HG03354 (cell line): Measurements from ENCODE around the gene SPAG7.
A peak's percentile ranks its signal among the peaks of the same experiment; 100 is the strongest.
"Not testable (repeated sequence)": the region's sequence is repeated elsewhere in the genome, so short reads cannot be mapped to it uniquely, and the experiment has no call there.

Experiments used
- ATAC-seq: cut with Tn5 transposase; IDR thresholded peaks from one replicate; pipeline ENCODE4 v1.9.1; 2021; ENCODE audit warnings: mild to moderate bottlenecking; ENCODE audit not compliant: unreplicated experiment, poor library complexity, severe bottlenecking

Gene SPAG7

DNA sequence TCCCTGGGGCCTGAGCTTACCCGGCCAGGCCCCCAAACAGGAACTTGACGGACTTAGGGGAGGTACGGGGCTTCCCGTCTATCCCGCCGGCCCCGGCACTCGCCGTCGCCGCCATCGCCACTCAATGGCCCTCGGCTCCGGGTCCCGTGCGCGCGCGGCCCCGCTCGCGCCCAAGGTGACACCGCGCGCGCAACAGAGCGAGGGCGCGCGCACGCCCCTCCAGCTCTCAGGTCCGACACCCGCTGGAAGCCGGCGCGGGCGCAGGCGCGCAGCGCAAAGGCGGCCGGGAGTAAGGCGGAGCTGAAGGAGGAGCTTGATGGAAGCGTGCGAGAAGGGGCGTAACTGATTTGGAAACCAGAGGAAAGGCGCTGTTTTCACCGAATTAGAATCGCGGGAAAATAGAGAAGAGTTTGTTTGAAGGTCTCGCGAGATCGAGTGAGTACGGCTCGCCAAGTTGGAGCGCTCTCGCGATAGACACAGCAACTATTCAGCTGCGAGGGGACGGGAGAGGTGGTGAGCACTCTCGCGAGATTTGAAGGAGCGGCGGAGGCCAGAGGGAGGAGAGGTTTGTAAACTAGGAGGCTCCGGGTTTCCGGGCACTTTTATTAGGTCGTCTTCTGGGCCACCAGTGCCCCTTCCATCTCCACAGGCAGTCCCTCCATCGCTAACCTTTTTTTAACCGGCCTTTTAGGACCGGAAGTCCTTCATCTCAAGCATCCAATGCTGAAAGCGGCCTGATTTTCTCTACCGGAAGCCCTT is 27.6 kb downstream of the SPAG7 start, which contains the start of the genes RNF167 and SLC25A11:
TSS of gene RNF167 (plus strand) at position 473 of the 759 bp plus-strand sequence. CDS start 642 bp downstream, outside the sequence.
TSS of gene SLC25A11 (minus strand) at position 251 of the 759 bp plus-strand sequence. CDS start at position 115, 136 bp downstream.
- ATAC-seq = peak; percentile 77

DNA sequence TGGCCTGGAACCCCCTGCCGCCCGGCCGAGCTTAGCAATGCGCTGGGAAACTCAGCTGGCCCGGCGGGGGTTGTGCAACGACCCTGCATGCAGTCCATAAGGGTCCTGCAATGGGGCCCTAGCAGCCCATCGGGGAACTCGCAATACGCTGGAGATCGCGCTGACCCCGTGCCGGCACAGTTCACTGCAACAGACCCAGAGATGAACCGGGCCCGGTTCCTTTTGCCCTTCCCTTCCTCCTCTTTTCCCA is 28.1 kb downstream of the SPAG7 start:
- peak; percentile 14 for ATAC-seq

GRCh38 chr17:4938688-4939545 is 28.7 kb downstream of the SPAG7 start:
- ATAC-seq = no peak

- ATAC-seq = no peak
These were observed 29.5 kb downstream of the SPAG7 start for GRCh38 chr17:4938069-4938491.

DNA sequence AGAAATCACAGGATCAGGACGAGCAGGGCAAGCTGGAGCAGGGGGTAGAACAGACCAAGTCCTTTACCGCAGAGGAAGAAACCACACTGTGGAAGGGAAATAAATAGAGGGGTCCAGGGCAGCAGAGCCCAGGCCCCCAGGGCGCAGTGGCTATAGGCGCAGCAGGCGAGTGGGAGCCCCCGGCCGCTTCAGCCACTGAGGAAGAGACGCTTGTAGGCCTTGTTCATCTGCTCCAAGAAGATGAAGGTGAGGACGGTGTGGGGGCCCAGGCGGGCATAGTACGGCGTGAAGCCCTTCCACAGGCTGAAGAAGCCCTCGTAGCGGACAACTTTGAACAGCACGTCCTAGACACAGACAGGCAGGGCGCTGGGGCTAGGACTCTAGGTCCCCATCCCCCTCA is 30.1 kb downstream of the SPAG7 start:
- ATAC-seq = no peak

- no peak for ATAC-seq
These were observed 31.2 kb downstream of the SPAG7 start for GRCh38 chr17:4936436-4936835.

GRCh38 chr17:4935650-4936049 is 32.0 kb downstream of the SPAG7 start:
- ATAC-seq = no peak

DNA sequence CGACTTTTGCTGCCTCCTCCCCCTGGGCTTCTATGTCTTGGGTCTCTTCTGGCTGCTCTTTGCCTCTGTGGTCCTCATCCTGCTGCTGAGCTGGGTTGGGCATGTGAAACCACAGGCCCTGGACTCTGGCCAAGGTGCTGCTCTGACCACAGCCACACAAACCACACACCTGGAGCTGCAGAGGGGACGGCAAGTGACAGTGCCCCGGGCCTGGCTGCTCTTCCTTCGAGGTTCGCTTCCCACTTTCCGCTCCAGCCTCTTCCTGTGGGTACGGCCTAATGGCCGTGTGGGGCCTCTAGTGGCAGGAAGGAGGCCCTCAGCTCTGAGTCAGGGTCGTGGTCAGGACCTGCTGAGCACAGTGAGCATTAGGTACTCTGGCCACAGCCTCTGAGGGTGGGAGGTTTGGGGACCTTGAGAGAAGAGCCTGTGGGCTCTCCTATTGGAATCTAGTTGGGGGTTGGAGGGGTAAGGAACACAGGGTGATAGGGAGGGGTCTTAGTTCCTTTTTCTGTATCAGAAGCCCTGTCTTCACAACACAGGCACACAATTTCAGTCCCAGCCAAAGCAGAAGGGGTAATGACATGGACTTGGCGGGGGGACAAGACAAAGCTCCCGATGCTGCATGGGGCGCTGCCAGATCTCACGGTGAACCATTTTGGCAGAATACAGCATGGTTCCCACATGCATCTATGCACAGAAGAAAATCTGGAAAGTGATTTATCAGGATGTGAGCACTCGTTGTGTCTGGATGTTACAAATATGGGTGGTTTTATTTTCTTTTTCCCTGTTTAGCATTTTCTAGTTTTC is 33.2 kb downstream of the SPAG7 start:
- no peak for ATAC-seq

DNA sequence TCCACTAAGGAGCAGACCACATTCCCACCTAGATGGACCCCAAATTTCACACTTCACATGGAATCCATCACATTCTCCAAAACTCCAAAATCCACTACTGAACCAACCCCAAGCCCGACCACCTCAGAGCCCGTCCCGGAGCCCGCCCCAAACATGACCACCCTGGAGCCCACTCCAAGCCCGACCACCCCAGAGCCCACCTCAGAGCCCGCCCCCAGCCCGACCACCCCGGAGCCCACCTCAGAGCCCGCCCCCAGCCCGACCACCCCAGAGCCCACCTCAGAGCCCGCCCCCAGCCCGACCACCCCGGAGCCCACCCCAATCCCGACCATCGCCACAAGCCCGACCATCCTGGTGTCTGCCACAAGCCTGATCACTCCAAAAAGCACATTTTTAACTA is 34.0 kb downstream of the SPAG7 start:
- no peak for ATAC-seq

- no peak for ATAC-seq
These were observed 34.9 kb downstream of the SPAG7 start for GRCh38 chr17:4932756-4933155.

DNA sequence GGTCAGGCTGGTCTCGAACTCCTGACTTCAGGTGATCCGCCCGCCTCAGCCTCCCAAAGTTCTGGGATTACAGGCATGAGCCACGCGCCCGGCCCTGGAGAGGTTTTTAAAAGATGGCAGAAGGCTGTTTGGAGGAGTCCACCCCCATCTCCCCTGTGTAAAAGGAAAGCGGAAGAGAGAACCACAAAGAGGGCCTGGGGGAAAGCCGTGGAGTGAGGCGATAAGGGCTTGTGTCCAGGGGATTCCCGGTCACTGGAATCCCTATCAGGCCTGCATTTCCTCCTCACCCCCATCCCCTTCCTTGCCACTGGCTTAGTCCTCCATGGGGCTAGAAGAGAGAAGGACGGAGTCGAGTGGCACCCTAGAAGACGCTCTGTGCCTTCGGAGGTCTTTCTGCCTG is 35.7 kb downstream of the SPAG7 start, which contains the start of gene GP1BA:
TSS of gene GP1BA (plus strand) at position 315 of the 400 bp plus-strand sequence. CDS start 328 bp downstream, outside the sequence.
- ATAC-seq = no peak

GRCh38 chr17:4928881-4929280 is 38.7 kb downstream of the SPAG7 start:
- ATAC-seq = no peak

GRCh38 chr17:4926577-4927335 is 40.9 kb downstream of the SPAG7 start:
- ATAC-seq = not testable (repeated sequence)

DNA sequence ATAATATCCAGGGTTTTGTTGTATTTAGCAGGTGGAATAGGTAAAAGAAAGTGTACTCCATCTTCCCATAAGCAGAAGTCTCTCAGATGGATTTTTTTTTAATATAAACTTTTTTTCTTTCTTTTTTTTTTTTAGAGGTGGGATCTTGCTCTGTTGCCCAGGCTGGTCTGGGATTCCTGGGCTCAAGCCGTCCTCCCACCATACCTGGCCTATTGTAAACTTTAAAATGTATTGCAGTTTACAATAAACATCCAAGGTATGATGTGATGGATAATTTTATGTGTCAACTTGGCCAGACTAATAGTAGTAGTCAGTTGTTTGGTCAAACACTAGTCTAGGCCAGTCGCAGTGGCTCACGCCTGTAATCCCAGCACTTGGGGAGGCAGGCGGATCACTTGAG is 46.3 kb downstream of the SPAG7 start:
- ATAC-seq = no peak

GRCh38 chr17:4920351-4921048 is 47.1 kb downstream of the SPAG7 start:
- ATAC-seq = no peak

DNA sequence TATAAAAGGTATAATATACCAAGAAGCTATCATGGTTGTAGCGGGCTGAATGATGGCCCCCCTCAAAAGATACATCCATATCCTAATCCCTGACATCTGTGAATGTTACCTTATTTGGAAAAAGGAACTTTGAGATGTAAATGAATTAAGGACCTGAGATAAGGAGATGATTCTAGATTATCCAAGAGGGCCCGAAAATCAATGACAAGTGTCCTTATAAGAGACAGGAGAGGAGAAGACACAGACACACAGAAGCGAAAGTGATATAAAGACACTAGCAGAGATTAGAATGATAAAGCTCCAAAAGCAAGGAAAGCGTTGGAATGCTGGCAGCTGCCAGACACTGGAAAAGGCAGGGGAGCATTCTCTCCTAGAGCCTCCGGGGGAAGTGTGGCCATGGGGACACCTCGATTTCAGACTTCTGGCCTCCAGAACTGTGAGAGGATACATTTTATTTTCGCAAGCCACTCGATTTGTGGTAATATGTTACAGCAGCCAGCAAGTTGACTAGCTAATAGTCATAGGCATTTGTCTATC is 48.0 kb downstream of the SPAG7 start:
- no peak for ATAC-seq

DNA sequence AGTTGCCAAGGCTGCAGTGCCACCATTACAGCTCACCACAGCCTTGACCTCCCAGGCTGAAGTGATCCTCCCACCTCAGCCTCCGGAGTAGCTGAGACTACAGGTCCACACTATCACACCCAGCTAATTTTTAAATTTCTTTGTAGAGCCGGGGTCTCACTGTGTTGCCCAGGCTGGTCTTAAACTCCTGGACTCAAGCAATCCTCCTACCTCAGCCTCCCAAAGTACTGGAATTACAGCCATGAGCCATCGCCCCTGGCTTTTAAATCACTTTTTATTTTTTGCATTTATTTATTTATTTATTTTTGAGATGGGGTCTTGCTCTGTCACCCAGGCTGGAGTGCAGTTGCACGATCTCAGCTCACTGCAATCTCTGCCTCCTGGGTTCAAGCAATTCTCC is 53.1 kb downstream of the SPAG7 start:
- not testable (repeated sequence) for ATAC-seq

DNA sequence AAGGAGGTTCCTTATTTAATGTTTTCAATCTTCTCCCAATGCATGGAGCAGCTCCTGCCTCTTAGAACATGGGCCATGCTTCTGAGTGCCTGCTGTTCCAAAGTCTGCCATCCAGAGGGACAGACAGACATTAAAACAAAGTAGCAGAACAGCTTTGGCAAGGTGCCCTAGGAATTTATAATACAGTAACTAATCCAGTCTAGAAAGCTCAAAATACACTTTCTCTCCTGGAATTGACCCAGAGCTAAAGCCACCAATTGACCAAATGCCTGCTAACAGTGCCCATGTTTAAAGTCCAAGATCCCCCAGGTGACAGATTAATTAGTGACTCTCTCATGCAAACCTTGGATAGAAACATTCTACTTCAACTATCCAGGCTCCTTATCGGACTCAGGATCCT is 53.6 kb downstream of the SPAG7 start:
- ATAC-seq = no peak
